NCI-H1105 treated with DMSO at 0.1 percent for 48 hours (cell line): ENCODE data around the gene KIF13A.
"Not testable (repeated sequence)": the region's sequence is repeated elsewhere in the genome, so short reads cannot be mapped to it uniquely, and the experiment has no call there.

Experiments used
- DNase-seq: peaks from one replicate; lab custom pipeline; 2025; lab: John Stamatoyannopoulos, UW

The KIF13A gene

DNA sequence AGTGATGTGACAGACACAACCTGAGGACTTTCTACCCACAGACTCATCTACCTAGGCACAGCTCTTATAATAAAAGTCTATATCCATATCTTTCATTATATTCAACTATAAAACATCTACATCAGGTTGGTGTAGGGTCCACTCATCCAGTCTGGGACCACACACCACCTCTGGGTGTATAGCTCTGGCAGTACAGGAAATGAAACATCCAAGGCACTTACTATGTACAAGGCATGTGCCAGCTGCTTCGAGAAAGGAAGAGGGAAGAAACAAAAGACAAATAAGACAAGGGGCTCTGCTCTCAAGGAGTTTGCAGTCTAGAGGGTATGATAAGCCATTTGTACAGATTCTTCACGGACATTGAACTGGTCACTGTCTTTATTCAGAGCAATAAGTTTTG, 18.6 kb downstream of the KIF13A start:
- DNase-seq = no peak

DNA sequence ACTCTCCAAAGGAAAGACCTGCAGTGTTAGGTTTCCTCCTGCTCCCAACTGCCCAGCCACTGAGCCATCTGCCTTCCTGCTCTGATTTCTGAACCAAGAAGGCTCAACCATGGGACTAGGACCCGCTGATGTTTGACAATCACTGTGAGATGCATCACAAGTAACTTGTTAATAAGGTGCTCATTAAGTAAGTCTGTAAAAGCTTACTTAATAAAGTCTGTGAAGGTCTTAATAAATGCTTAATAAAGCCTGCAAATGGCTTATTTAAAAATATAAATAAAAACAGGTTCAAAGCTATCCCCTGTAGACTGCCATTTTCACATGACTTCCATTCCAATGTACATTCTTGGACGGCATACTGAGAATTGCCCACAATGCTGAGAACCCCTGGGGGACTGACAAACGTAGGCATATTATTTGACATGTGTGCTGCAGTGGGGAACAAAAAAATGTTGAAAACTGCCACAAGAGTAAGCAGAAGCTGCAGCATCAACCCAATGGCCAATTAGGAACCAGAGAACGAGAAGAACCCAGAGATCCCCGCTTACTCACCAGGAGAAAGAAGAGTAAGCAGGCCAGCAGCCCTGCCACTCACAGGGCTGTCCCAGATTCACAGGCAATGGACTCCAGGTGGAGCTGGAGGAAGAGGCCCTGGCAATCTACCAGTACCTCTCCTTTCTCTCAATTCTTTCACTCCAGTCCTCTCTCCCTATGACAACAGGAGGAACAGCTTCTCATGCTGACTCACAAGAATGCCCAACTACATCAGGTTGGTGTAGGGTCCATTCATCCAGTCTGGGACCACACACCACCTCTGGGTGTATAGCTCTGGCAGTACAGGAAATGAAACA, 19.5 kb downstream of the KIF13A start:
- DNase-seq = no peak

DNA sequence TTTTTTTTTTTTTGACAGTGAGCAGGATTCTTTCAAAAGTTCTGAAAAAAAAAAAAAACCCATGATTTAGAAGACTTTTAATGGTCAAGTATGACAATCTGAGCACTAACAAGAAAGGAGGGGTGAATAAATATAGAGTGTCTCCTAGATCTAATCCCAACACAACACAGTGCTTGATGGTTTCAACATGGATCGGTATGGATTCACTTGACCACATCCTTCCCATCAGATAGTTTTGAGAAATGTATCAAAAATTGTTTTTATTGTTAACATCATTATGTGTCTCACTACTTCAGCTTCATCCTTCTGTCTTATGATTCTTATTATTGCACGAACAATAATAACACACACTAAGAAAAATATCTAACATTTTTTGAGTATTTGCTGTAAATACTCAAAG, 21.0 kb downstream of the KIF13A start:
- no peak for DNase-seq

DNA sequence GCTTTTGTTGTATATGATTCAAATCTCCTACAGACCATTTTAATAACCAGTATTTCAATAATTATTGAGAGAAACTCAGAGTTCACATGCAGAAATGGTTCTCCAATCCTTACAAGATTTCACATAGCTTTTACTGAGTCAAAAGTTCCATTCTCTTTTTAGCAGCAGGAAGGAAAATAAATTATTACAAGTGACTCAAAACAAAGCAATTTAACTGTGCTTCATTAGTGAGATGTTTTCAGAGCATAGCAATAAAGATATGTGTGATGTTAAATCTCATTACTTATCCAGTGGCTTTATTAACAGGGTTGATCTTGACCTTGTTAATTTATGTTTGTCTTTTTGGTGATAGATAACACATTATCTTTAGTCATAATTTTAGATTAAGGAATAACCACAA, 22.0 kb downstream of the KIF13A start:
- DNase-seq = no peak

GRCh38 chr6:17964633-17965032, 22.8 kb downstream of the KIF13A start:
- no peak for DNase-seq

DNA sequence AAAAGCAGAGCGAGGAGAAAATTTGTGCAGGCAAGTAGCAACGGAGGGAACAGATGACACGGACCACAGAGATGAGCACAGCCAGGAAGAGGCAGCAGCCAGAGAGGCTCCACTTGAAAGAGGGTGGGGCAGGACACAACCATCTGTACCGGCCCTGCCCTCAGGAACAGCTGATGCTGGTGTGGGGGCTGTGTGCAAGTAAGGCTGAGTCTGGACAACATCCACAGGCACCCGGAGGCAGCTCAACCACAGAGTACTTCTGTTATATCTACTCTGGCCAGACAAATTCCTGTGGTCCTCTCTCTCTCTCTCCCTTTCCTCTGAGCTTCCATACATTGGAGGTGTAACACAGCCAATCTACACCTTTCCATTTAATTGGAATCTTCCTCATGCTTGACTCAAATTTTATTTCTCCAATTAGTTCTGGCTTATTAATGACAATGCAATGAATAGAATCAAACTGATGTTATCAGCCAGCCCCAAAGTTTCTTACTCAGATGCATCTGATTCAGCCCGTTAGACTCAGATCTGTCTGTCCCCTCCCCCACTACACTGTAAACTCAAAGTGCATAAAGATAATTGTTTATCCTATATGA, 24.9 kb downstream of the KIF13A start:
- no peak for DNase-seq

GRCh38 chr6:17959302-17959701, 28.1 kb downstream of the KIF13A start:
- DNase-seq = no peak

GRCh38 chr6:17957904-17958620, 29.4 kb downstream of the KIF13A start:
- DNase-seq = no peak

GRCh38 chr6:17957498-17957897, 29.9 kb downstream of the KIF13A start:
- no peak for DNase-seq

DNA sequence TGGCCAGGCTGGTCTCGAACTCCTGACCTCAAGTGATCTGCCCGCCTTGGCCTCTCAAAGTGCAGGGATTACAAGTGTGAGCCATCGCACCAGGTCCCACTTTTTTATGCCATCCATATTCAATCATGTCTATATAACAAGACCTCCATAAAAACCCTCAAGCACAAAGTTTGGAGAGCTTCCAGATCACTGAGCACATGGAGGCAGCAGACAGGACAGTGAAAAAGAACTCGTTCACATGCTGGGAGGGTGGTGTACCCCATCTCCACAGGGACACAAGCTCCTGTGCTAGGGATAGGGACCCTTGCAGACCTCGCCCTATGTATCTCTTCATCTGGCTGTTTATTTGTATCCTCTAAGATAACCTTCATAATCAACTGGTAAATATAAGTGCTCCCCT, 30.3 kb downstream of the KIF13A start:
- DNase-seq = no peak

DNA sequence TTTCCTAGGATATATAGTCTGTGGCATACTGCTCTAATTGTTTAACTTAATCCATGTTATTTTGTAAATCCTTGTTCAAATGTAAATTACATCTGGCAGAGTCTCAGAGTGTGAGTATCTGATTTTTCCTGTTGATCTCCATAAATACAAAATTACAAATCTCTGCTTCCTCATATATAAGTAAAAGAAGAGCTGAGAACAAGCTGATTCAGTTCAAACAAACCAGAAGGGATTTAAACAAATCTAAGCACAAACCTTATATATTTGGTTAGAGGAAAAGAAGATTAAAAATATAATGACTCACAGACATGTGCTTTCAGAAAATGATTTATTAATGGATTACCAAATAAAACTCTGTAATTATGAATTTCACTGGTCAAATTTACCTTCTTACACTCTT, 37.3 kb downstream of the KIF13A start:
- no peak for DNase-seq

DNA sequence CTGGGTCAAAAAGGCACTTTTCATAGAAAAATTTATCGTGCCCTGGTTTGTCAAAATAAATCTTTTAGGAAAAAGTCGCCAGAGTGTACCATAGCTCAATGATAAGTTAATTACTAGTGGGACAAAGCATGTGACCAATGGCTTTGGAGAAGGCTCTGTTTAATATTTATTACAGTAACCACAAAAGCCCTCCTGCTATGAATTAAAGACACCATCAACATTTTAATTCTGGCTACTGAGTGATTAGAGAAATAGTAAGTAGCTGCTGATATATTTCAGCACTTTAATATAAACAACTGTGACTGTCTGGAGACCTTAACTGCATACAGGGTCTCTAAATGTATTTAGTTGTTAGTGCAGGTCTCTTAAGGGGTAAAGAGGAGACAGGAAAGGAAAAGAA, 38.3 kb downstream of the KIF13A start:
- no peak for DNase-seq

GRCh38 chr6:17948725-17949124, 38.7 kb downstream of the KIF13A start:
- no peak for DNase-seq

- not testable (repeated sequence) for DNase-seq
Measured at GRCh38 chr6:17947574-17947973, 39.9 kb downstream of the KIF13A start.

- DNase-seq = no peak
Measured at GRCh38 chr6:17945575-17945974, 41.9 kb downstream of the KIF13A start.

DNA sequence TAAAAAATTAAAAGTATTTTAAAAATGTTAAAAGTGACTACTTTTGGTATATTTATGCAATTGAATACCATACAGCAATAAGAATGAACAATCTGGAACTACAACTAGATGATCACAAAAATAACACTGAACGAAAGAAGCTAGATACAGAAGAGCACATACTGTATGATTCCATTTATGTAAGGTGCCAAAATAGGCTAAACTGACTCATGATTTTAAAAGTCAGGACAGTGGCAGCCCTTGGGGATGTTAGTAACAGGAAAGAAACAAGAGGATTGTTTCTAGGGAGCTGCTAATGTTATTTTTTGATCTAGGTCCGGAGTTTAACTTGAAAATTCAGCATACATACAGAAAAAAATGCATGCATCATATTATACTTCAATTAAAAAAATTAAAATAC, 42.3 kb downstream of the KIF13A start:
- DNase-seq = no peak

DNA sequence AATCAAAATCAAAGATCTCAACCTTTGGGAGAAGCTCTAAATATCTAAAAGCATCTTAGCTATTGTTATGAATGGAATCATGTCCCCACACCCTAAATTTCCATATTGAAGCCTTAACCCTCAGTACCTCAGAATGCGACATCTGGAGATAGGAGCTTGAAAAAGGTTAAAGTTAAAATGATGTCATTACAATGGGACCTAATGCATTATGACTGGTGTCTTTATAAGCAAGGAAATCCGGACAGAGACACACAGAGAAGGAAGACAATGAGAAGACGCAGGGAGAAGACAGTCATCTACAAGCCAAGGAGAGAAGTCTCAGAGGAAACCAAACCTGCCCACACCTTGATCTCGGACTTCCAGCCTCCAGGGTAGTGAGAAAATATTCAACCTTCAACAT, 46.1 kb downstream of the KIF13A start:
- DNase-seq = no peak

DNA sequence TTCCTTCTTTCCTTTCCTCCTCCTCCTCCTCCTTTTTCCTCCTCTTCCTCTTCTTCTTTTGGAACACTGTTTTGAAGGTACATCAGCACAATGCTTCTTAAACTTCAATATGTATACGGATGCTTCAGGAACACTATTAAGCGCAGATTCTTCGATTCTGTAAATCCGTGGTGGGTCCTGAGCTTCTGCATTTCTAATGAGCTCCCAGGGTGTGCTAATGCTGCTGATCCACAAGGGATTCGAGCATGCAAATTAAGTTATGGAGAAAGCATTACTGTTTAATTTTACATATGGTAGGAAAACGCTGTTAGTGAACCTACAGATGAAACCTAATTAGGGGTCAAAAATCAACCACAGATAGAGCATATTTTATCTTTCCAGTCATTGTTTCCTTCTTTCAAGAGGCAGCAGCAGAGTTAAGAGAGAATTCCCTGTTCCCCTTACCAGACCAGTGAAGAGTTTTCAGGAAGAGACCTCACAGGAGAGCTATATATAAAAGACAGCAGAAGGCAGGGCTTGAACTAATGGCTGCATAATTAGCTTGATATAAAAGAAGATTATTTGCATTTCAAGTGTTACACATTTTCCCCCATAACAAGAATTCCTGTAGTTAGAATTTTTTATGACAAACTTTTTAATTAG, 47.2 kb downstream of the KIF13A start:
- no peak for DNase-seq

DNA sequence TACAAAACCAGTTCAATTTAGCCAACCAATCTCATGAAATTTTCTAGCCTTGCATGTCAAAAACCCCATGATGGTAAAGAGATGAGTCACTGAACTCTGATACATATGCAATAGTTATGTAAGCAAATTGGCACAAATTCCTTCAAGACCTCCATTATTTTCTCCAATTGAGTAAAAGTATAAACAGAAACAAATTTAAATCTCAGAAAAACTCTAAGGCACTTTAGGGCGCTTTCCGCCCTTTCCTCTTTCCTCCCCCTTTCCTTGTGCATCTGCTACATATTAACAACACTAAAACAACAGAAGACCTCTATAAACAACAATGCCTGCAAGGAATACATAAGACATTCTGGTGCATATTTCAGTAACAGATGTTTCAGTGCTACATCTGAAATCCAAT, 48.5 kb downstream of the KIF13A start:
- DNase-seq = no peak

- no peak for DNase-seq
Measured at GRCh38 chr6:17935188-17936149, 52.0 kb downstream of the KIF13A start.

GRCh38 chr6:17933716-17934115, 53.7 kb downstream of the KIF13A start:
- no peak for DNase-seq
